NCI-H524 treated with DMSO at 0.1 percent for 48 hours (cell line): ENCODE results near the gene HPD.

ENCODE experiments used
- DNase-seq: peaks from one replicate; lab custom pipeline; 2025; lab: John Stamatoyannopoulos, UW

HPD gene

GRCh38 chr12:121828306-121828705 is 30.4 kb downstream of the HPD start:
- DNase-seq = no peak

- no peak for DNase-seq
Measured at GRCh38 chr12:121827351-121828099, 31.1 kb downstream of the HPD start.

- no peak for DNase-seq
Measured at GRCh38 chr12:121826318-121827150, 32.1 kb downstream of the HPD start.

GRCh38 chr12:121825041-121825523 is 33.6 kb downstream of the HPD start:
- no peak for DNase-seq

GRCh38 chr12:121823727-121824115 is 34.9 kb downstream of the HPD start:
- DNase-seq = no peak

GRCh38 chr12:121823101-121823726 is 35.4 kb downstream of the HPD start:
- DNase-seq = no peak

GRCh38 chr12:121822393-121823100 is 36.1 kb downstream of the HPD start:
- no peak for DNase-seq

- no peak for DNase-seq
Measured at GRCh38 chr12:121820056-121820455, 38.6 kb downstream of the HPD start.

- DNase-seq = no peak
Measured at GRCh38 chr12:121819212-121819949, 39.3 kb downstream of the HPD start.

- no peak for DNase-seq
Measured at GRCh38 chr12:121817648-121818043, 41.0 kb downstream of the HPD start.

- no peak for DNase-seq
Measured at GRCh38 chr12:121816925-121817647, 41.6 kb downstream of the HPD start.

- no peak for DNase-seq
Measured at GRCh38 chr12:121815263-121815662, 43.4 kb downstream of the HPD start.

- DNase-seq = no peak
Measured at GRCh38 chr12:121814429-121815119, 44.1 kb downstream of the HPD start.

- DNase-seq = no peak
Measured at GRCh38 chr12:121813951-121814350, 44.7 kb downstream of the HPD start.

- no peak for DNase-seq
Measured at GRCh38 chr12:121812921-121813896, 45.5 kb downstream of the HPD start.

GRCh38 chr12:121812320-121812871 is 46.3 kb downstream of the HPD start:
- no peak for DNase-seq

- no peak for DNase-seq
Measured at GRCh38 chr12:121811434-121812319, 47.0 kb downstream of the HPD start.
